HG03520 (cell line): ENCODE data around the gene FAM193A.
A peak's percentile ranks its signal among the peaks of the same experiment; 100 is the strongest.
"Not testable (repeated sequence)": the region's sequence is repeated elsewhere in the genome, so short reads cannot be mapped to it uniquely, and the experiment has no call there.

Experiments used
- ATAC-seq: cut with Tn5 transposase; IDR thresholded peaks from one replicate; pipeline ENCODE4 v1.9.1; 2021; ENCODE audit warnings: mild to moderate bottlenecking, moderate library complexity; ENCODE audit not compliant: unreplicated experiment

The FAM193A gene

DNA sequence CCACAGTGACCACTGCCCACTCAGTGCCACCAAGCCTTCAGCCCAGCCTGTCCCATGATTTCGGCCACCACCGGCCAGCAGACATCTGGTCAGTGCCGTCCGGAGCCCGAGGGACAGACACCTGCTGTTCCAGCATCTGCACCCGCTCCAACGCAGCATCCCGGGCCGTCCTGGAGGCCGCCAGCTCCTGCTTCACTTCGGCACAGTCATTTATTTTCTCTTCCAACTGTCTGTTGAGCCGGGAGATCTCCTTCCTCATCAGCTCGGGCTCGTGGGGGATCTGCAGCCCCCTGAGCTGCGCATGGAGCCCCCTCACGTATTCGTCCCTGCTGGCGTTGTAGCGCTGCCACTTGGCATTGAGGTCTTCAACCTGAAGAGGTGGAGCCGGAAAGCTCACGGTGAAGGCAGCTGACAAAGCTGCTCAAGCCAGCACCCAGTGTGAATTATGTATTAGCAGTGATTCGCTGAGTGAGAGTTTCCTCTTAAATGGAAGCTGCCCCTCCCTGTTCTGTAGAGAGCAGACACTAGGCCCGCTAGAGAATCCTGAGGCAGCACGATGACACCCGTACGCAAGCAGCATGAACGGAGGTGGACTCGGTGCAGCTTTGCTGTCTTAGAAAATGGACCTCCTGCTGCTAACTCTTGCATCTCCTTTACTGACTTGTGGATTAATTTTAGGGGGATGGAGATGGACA, 208.3 kb downstream of the FAM193A start:
- ATAC-seq = no peak

DNA sequence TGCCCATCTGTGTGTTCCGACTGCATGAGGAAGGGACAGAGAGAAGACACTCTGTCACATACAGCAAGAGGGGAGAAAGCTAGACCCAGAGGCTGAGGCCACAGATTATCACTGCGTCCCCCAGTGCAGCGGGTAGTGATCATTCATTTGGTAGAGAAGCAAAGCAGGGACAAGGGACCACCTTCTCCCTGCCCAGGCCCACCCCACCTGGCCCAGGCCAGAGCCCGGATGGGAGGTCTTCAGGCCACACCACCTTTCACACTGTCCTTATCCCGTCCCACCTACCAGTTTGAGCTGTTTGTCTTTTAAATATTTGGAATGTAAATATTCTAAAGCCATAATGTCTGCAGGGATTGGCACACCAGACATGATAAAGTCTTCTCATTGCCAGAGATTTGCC, 209.1 kb downstream of the FAM193A start:
- ATAC-seq = no peak

DNA sequence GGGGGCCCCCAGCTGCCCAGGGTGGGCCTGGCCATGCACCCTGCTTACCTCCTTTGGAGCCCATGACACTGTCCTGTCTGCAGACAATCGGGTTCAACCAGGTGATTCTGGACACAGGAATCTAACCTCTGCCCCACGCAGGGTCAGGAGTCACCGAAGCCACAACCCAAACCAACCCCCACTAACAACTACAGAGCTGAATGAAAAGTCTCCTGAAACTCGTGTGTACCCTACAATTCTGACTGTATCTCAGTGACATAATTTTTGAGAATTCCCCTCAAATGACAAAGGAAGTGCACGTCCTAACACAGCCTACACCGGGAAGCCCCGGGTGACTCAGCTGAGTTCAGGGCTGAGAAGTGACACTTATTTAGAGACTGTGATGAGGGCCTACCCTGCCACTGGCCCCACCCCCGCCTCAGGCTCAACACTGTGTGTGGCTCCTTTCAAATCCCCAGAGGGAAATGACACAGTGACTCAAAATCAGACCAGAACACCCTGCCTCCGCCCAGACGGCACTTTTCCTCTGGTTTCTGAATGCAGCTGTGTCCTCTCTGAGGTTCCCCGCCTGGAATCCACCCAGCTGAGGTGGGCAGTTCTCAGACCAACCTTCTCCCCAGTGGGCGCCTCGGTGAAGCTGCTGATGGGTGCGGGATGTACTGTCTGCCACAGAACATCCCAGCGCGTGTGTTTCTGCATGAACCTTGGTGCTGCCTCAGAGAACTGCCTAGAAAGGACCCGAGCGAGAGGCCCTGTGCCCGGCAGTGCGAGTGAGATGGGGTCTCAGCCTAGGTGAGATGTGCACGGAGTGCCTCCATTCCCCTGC, 209.7 kb downstream of the FAM193A start:
- ATAC-seq = peak; percentile 90

DNA sequence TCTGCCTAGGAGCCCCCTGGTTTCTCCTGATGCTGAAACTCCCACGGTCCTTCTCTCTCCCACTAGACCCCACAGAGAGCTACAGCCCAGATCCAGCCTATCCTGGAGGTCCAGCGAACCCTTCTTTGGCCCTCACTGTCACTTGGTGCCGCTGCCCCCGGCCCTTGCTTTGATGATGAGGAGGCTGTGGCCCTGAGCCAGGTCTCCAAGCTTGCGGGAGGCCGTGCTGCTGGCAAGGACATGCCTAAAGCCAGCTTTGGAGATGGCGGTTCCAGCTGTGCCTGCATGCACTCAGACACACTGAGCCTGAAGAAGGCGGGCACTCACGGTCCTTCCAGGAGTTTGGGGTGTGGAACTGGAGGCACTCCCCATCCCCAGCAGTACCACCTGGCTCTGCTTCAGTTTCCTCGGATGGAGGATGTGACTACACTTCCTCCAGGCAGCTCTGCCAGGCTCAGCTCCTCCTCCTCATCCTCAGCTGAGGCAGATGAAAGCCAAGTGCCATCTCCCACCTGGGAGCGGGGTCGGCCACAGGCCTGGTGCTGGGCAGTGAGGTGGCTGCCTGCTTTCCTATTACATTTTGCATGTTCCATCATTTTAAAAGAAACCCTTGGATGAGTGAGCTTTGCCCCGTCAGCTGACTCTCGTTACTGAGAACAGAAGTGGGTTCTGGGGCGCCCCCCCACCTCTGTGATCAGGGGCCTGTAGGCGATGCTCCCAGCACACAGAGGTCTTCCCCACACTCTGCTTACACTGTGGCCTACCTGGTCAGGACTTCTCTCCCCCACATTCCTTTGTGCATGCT, 210.6 kb downstream of the FAM193A start:
- no peak for ATAC-seq

DNA sequence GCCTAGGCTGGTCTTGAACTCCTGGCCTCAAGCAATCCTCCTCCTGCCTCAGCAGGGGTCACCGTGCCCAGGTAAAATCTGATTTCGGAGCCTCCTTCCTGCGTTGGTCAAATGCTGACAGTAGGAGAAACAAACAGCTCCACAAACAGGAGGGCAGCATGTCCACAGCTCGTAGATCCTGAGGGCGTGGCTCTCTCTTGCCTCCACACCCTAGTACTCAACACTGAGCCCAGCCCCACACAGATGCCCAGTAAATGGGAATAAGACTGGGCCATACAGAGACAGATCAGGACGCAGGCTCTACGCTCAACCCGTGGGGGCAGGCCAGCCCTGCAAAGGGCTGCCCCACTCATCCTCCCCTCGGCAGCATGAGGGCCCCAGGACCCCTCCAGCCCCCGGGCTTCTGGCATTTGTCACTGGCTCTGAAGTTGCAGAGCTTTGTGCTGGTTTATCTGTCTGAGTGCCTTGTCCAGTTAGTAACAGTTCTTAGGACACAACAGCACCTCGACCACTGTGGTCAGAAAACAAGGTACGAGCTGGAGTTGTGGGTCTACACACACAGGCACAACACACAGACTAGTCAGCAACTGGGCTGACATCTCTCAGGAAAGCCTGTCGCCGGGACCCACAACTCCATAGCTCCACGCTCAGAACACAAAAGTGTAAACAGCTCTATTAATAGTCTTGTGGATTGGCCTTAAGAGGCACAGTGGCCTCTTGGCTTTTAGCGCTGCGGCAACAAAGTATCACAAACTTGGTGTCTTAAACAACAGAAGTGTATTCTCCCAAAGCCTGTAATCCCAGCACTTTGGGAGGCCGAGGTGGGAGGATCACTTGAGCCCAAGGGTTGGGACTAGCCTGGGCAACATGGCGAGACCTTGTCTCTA, 214.5 kb downstream of the FAM193A start:
- no peak for ATAC-seq

DNA sequence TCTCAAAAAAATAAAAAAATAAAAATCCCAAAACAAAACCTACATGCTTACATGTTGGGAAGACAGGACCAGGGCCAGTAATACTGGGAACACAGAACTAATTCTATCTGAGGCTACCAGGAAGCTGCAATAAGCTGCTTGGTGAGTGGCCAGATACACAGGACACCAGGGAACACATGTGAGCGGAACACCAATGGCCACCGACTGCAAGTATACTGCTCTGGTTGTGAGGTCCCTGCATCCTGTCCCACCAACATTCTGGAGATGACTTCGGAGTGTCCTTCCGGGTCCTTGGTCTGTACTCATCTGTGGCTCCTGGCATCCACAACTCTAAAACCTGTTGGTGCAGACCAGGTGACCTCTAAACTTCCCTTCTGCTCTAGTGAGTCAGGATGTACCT, 217.0 kb downstream of the FAM193A start:
- ATAC-seq = no peak

DNA sequence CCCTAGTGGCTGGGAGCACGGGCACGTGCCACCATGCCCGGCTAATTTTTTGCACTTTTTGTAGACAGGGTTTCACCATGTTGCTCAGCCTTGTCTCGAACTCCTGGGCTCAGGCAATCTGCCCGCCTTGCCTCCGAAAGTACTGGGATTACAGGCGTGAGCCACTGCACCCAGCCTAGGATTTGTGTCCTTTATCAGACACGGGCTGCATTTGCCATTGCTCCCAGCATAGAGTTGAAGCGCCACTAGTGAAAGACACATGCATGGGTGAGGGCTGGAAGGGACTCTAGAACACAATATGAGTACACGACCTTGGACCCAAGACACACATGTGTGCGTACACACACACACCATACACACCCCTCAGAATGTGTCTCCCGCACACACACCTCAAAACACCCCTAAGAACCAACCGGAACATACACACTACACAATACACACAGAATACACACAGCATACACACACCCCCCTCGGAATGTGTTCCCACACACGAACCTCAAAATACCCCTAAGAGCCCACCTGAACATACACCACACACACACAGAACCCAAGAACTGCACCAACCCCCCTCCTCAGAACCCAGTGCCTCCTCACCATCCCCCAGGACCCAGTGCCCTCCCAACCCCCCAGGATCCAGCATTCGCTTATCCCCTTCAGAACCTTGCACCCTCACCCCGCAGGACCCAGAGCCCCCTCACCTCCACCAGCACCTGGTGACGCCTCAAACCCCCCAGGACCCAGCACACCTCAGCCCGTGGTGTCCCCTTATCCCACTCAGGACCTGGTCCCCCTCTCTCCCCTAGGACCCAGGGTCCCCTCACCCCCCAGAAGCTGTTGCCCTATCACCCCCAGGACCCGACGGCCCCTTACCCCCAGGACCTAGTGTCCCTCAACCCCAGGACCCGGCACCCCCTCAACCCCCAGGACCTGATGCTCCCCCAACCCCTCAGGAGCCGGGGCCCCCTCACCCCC, 218.7 kb downstream of the FAM193A start:
- no peak for ATAC-seq

DNA sequence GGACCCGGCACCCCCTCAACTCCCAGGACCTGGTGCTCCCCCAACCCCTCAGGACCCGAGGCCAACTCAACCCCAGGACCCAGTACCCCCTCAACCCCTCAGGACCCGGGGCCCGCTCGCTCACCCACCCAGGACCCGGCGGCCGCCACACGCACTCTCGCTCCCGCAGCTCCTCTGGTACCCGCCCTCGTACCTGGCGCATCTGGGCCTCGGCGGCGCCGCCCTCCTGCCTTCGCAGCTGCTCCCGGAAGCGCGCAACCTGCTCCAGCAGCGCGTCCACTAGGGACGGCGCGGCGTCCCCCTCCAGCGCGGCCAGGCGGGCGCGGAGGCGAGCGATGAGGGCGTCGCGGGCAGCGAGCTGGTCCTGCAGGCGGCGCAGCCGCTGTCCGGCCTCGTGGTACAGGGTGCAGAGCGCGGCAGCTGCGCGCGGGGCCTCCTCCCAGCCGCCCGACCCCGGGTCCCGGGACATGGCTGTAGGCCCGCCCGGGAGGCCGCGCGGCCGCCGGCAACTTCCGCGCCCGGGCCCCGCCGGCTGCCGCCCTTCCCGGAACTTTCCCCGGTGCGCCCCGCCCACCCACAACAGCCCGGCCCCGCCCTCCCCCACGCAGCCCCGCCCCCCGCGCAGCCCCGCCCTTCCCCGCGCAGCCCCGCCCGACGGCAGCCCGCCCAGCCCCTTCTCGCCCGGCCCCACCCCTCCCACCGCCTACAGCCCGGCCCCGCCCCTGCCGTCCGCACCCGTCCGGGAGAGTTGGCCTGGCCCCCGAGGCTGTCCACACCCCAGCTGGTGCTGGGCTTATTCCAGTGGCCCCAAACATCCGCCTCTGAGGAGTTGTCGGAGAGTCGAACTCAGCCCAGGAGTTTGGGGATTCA, 219.6 kb downstream of the FAM193A start, which contains the start of gene TNIP2:
TSS of gene TNIP2 (minus strand) at position 516 of the 870 bp plus-strand sequence. CDS start at position 469, 47 bp downstream.
- ATAC-seq = peak; percentile 52

DNA sequence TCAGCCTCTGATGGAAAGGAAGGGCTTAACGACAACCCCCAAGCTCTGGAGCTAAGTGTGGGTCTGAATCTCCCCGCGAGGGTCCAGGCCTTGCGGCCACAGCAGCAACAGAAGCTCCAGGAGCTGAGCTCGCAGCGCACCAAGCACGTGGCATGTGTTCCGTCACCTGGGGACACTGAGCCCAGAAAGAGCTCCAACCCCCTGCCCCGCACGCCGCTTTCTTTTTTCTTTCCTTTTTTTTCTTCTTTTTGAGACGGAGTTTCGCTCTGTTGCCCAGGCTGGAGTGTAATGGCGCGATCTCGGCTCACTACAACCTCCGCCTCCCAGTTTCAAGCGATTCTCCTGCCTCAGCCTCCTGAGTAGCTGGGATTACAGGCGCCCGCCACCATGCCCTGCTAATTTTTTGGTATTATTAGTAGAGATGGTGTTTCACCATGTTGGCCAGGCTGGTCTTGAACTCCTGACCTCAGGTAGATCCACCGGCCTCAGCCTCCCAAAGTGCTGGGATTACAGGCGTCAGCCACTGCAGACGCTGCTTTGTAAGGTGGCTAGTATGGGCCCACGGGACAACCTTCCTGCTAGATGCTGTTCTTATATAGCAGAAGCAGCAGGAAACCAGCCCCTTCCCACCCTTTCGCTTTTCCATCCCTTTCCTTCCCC, 220.4 kb downstream of the FAM193A start:
- peak; percentile 8 for ATAC-seq

DNA sequence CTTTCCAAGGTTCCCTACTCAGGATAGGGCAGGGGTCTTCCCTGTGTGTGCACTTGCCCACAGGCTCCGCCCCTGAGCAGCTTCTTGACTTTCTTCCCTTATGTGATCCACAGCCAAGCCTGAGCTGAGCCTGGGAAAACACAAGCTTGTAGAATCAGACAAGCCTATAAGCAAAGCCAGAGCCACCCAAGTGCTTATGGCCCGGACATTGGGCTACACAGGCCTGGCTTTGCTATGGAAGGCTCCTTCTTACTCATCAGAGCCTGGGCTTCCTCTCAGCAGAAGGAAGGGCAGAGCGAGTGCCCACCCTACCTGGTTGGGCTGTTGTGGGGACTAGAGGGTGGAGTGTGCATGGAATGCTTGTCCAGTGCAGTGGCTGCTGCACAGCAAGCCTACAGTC, 221.0 kb downstream of the FAM193A start:
- ATAC-seq = no peak

DNA sequence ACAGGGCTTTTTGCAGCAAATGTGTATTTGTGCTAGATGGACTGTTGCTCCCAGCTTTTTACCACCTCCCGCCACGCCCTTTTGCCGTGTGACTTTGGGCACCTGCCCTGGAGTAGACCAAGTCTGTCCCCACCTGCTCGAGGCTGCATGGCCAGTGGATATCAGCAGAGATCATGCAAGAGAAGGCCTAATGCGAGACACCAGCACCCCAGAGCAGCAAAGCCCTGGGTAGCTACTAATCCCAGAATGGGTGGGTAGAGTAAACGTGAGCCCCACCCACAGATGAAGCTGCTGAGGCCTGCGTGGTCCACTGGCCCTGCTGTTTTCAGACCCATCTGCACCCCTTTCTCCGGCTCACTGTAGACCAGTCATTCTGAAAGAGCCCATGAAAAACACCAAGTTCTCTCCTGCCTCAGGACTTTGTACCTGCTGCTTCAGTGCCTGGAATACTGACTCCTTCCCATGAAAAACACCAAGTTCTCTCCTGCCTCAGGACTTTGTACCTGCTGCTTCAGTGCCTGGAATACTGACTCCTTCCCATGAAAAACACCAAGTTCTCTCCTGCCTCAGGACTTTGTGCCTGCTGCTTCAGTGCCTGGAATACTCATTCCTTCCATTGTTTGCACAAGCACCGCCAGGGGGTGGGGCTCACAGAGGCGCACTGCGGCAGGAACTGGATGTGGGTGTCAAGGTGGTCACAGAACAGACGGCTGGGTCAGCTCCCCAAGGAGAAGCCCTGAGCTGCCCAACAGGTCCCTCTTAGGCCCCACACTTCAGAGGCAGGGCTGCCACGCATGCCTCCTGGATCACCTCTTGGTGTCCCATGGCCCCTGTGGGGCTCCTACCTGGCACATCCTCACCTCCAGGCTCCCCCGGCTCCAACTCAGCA, 224.8 kb downstream of the FAM193A start:
- no peak for ATAC-seq

DNA sequence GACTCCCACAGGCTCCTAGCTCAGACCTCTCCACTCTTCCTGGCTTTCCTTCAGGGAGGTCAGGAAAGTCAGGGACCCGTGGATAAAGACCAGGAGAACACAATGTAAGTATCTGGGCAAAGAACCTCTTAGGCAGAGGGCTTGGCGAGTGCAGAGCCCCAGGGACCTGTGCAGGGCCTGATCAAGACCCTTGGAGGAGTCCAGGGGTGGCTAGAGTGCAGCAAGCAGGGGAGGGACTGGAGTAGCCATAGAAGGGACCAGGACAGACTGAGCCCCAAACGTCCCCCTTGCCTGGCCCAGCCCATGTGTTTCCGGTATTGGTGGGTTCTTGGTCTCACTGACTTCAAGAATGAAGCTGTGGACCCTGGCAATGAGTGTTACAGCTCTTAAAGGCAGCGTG, 225.6 kb downstream of the FAM193A start:
- no peak for ATAC-seq

DNA sequence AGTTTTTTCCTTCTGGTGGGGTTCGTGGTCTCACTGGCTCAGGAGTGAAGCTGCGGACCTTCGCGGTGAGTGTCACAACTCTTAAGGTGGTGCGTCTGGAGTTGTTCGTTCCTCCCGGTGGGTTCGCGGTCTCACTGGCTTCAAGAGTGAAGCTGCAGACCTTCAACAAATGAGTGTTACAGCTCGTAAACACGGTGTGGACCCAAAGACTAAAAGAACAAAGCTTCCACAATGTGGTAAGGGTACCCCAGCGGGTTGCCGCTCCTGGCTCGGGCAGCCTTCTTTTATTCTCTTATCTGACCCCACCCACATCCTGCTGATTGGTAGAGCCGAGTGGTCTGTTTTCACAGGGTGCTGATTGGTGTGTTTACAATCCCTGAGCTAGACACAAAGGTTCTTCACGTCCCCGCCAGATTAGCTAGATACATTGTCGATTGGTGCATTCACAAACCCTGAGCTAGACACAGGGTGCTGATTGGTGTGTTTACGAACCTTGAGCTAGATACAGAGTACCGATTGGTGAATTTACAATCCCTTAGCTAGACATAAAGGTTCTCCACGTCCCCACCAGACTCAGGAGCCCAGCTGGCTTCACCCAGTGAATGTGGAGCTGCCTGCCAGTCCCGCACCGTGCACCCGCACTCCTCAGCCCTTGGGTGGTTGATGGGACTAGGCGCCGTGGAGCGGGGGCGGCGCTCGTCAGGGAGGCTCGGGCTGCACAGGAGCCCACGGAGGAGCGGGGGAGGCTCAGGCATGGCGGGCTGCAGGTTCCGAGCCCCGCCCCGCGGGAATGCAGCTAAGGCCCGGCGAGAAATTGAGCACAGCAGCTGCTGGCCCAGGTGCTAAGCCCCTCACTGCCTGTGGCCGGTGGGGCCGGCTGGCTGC, 226.3 kb downstream of the FAM193A start:
- not testable (repeated sequence) for ATAC-seq

DNA sequence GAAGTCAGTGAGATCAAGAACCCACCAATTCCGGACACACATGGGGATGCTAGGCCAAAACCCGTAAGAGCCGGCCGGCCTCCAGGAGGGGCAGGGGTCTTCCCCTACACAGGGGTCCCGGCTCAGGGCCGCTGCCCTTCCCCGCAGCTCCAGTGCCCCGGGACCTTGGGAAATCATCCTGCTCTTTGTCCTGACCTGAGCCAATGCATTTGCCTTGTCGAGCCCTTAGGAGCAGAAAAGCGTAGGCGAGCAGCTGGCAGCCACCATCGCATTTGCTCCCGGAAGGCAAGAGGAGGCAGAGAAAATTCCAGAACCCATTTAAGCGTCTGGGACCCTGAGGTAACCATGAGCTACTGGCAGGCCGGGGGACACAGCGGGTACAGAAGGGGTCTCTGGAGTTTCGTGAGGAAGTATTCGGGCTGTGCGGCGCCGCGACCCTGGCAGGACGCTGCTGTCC, 227.1 kb downstream of the FAM193A start:
- ATAC-seq = no peak

DNA sequence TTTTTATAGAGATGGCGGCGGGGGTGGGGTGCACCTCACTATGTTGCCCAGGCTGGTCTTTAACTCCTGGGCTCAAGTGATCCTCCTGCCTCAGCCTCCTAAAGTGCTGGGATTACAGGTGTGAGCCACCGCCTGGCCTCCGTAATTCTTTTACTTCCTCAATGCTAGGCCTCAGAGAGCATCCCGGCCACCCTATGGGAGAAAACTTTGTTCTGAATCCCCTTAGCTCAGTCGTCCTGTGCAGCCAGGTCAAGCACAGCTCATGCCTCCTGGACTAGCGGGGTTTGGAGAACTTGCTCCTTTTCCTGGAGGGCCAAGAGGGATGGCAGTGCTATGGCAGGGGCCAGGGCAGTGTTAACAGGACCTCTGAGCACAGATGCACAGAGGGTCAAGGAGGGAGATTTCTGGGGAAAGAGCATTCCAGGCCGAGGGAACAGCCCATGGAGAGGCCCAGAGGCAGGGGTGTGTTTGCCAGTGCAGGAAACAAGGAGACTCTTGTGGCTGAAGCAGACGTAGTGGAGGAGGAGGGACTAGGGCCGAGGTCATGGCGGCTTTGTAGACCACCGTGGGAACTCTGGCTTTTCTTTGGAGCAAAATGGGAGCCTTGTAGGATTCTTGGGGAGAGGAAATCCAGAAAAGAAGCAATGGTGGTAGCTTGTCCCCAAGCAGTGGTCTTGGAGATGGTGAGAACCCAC, 229.5 kb downstream of the FAM193A start:
- no peak for ATAC-seq
